ENCODE data around the gene CITED4.

The CITED4 gene

GRCh38 chr1:40868051-40868723, 6.0 kb upstream of the CITED4 start:
- no peaks in the 10 kb centered on the region for H3K9me3 ChIP-seq (ENCODE audit: severe bottlenecking)
- TF ChIP-seq CTCF (IDR thresholded peaks at IDR 0.05; ENCODE audit: low read depth, low read length): no peak
- DNase-seq: no peak
- H3K27me3 ChIP-seq (ENCODE audit: insufficient read depth, low read depth, severe bottlenecking): no peaks in the 10 kb centered on the region
- no peak overlapping the region for H3K4me3 ChIP-seq (ENCODE audit: low read depth, low read length)
- no peak overlapping the region for H3K27ac ChIP-seq
- H3K36me3 ChIP-seq: no peaks in the 10 kb centered on the region

- H3K36me3 ChIP-seq: no peaks in the 10 kb centered on the region
- TF ChIP-seq CTCF (IDR thresholded peaks at IDR 0.05; ENCODE audit: low read depth, low read length): no peak
- DNase-seq: no peak
- no peak overlapping the region for H3K27ac ChIP-seq
- H3K4me3 ChIP-seq (ENCODE audit: low read depth, low read length): no peak overlapping the region
- no peaks in the 10 kb centered on the region for H3K27me3 ChIP-seq (ENCODE audit: insufficient read depth, low read depth, severe bottlenecking)
- H3K9me3 ChIP-seq (ENCODE audit: severe bottlenecking): no peaks in the 10 kb centered on the region
These were observed 749 bp downstream of the CITED4 start for GRCh38 chr1:40861224-40862003.

GRCh38 chr1:40860706-40861223, 1.4 kb downstream of the CITED4 start:
- no peaks in the 10 kb centered on the region for H3K36me3 ChIP-seq
- H3K4me3 ChIP-seq (ENCODE audit: low read depth, low read length): no peak overlapping the region
- no peaks in the 10 kb centered on the region for H3K9me3 ChIP-seq (ENCODE audit: severe bottlenecking)
- H3K27ac ChIP-seq: no peak overlapping the region
- no peaks in the 10 kb centered on the region for H3K27me3 ChIP-seq (ENCODE audit: insufficient read depth, low read depth, severe bottlenecking)
- no peak for TF ChIP-seq CTCF (IDR thresholded peaks at IDR 0.05; ENCODE audit: low read depth, low read length)
- no peak for DNase-seq

- Histone ChIP-seq H3K4me3 (ENCODE audit: low read depth, low read length) (no peak overlapping the region), H3K9me3 (ENCODE audit: severe bottlenecking) (no peaks in the 10 kb centered on the region), H3K36me3 (no peaks in the 10 kb centered on the region), H3K27ac (no peak overlapping the region), H3K27me3 (ENCODE audit: insufficient read depth, low read depth, severe bottlenecking) (no peaks in the 10 kb centered on the region)
- TF ChIP-seq CTCF (IDR thresholded peaks at IDR 0.05; ENCODE audit: low read depth, low read length): no peak
- DNase-seq: no peak
These were observed 3.2 kb downstream of the CITED4 start for GRCh38 chr1:40858856-40859416.

GRCh38 chr1:40857737-40858136, 4.4 kb downstream of the CITED4 start:
- Histone ChIP-seq H3K4me3 (ENCODE audit: low read depth, low read length) (no peak overlapping the region), H3K27ac (no peak overlapping the region), H3K36me3 (no peaks in the 10 kb centered on the region), H3K27me3 (ENCODE audit: insufficient read depth, low read depth, severe bottlenecking) (no peaks in the 10 kb centered on the region), H3K9me3 (ENCODE audit: severe bottlenecking) (no peaks in the 10 kb centered on the region)
- no peak for TF ChIP-seq CTCF (IDR thresholded peaks at IDR 0.05; ENCODE audit: low read depth, low read length)
- peak; percentile 89 for DNase-seq

Measured in WERI-Rb-1 (cell line).